ENCODE measurements around the gene TSPAN13.

GRCh38 chr7:16818732-16819131 is 65.2 kb downstream of the TSPAN13 start:
- TF ChIP-seq CTCF (IDR thresholded peaks at IDR 0.05) (no peak), EZH2 (IDR thresholded peaks at IDR 0.05; ENCODE audit: borderline replicate concordance, insufficient read depth, low read depth, low read length, poor library complexity, severe bottlenecking) (no peak)

Data from B cell (primary cell).